PC-9 (cell line): ENCODE results near the gene SHROOM3. TPM values are rescaled to one million over a fixed set of nuclear protein-coding genes. Genes with fewer than 3 reads are reported as not detected.
A peak's percentile ranks its signal among the peaks of the same experiment; 100 is the strongest.

Source experiments
- BruUV-seq: library from RNA; stranded (reverse); fragments of 400-500 nt; replicated peaks from 2 replicates; lab custom pipeline; 2021; lab: Mats Ljungman, UMichigan
- CTCF ChIA-PET: fragments of 300-600 bp; sonication (Branson Sonifier 250); formaldehyde crosslinking; loops from one replicate; lab custom pipeline; 2022; ENCODE audit warnings: antibody characterized with exemption; lab: Charles Lee
- POLR2A ChIA-PET: fragments of 300-600 bp; sonication (Branson Sonifier 250); formaldehyde crosslinking; loops from one replicate; lab custom pipeline; 2022; ENCODE audit warnings: antibody characterized with exemption; ENCODE audit not compliant: unreplicated experiment; lab: Charles Lee
- DNase-seq, 2 experiments: peaks; one replicate each; pipeline versions ENCODE4 v3.0.0 to v3.0.0-alpha.2; 2015 to 2022; ENCODE audit warnings: mixed read lengths in 1 of 2
- H2AFZ ChIP-seq: fragments of 200-600 bp; sonication (generic); 2 replicates; pipeline ENCODE4 v1.8.1; 2017; ENCODE audit warnings: antibody characterized with exemption
- H3F3A ChIP-seq: fragments of 200-600 bp; sonication (generic); 2 replicates; pipeline ENCODE4 v1.8.1; 2017; ENCODE audit warnings: antibody characterized with exemption, mild to moderate bottlenecking, low read depth; ENCODE audit not compliant: insufficient read depth
- H3K27ac ChIP-seq: fragments of 200-600 bp; sonication (generic); 2 replicates; pipeline ENCODE4 v1.6.1; 2016; ENCODE audit warnings: mixed run types
- H3K27me3 ChIP-seq: fragments of 200-600 bp; sonication (generic); 2 replicates; pipeline ENCODE4 v1.6.1; 2016; ENCODE audit warnings: low read depth, mixed run types; ENCODE audit not compliant: insufficient read depth
- H3K36me3 ChIP-seq: fragments of 200-600 bp; sonication (generic); 2 replicates; pipeline ENCODE4 v1.6.1; 2016; ENCODE audit warnings: low read depth, mixed run types
- H3K4me1 ChIP-seq: fragments of 200-600 bp; sonication (generic); replicated peaks from 2 replicates; pipeline ENCODE4 v1.6.1; 2016; ENCODE audit warnings: mixed run types; ENCODE audit not compliant: insufficient read depth
- H3K4me2 ChIP-seq: fragments of 200-600 bp; sonication (generic); 2 replicates; pipeline ENCODE4 v1.6.1; 2017; ENCODE audit warnings: mixed run types
- H3K4me3 ChIP-seq: fragments of 200-600 bp; sonication (generic); 2 replicates; pipeline ENCODE4 v1.6.1; 2016; ENCODE audit warnings: mixed run types
- H3K79me2 ChIP-seq: fragments of 200-600 bp; sonication (generic); 2 replicates; pipeline ENCODE4 v1.6.1; 2017; ENCODE audit warnings: low read depth, mixed run types
- H3K9me2 ChIP-seq: fragments of 200-600 bp; sonication (generic); 2 replicates; pipeline ENCODE4 v1.8.1; 2017; ENCODE audit warnings: mild to moderate bottlenecking; ENCODE audit not compliant: insufficient read depth
- H3K9me3 ChIP-seq: fragments of 200-600 bp; sonication (generic); 2 replicates; pipeline ENCODE4 v1.8.1; 2016; ENCODE audit warnings: low read depth; ENCODE audit not compliant: insufficient read depth
- H4K20me1 ChIP-seq: fragments of 200-600 bp; sonication (generic); 2 replicates; pipeline ENCODE4 v1.8.1; 2017; ENCODE audit not compliant: insufficient read depth
- CTCF ChIP-seq: fragments of 200-600 bp; sonication (generic); conservative IDR thresholded peaks from 2 replicates; pipeline ENCODE4 v1.6.1; 2017; ENCODE audit warnings: mixed run types, antibody characterized with exemption, mild to moderate bottlenecking, moderate library complexity
- EZH2 ChIP-seq: fragments of 200-600 bp; sonication (generic); IDR thresholded peaks from 2 replicates; pipeline ENCODE4 v1.8.0; 2017; ENCODE audit warnings: antibody characterized with exemption, low read depth
- intact Hi-C: fragments of 100-400 bp; cut with micrococcal nuclease; formaldehyde crosslinking; loops from one replicate; pipeline ENCODE4 v1.10.0; 2022; ENCODE audit not compliant: unreplicated experiment
- total RNA-seq: library from RNA; stranded (reverse); gene quantifications from 2 replicates; pipeline ENCODE4 v1.2.3, GENCODE V29; 2021

The SHROOM3 gene
- total RNA-seq, 1 experiment from 2014 or later: 44.3 TPM

- no peak overlapping the region for H2AFZ ChIP-seq
- no peaks in the 10 kb centered on the region for H3K9me3 ChIP-seq
- H3K4me1 ChIP-seq: peaks cover 36% of the 10 kb centered on the region
- H3K27me3 ChIP-seq: no peaks in the 10 kb centered on the region
- peak overlapping the region; percentile 68 for H3K4me2 ChIP-seq
- peaks cover 21% of the 10 kb centered on the region for H3F3A ChIP-seq
- H3K27ac ChIP-seq: peak overlapping the region; percentile 73
- H4K20me1 ChIP-seq: no peaks in the 10 kb centered on the region
- no TSS peak for BruUV-seq
- intact Hi-C loops: no loop called here
- no peak overlapping the region for H3K4me3 ChIP-seq
- TF ChIP-seq CTCF (no peak), EZH2 (no peak)
- ChIA-PET POLR2A (interaction anchor here (0.6 kb wide), 1 partner anchor 118 kb away, joined by 6 read pairs; no protein-coding TSS in a partner anchor), CTCF (no interaction called here)
- H3K36me3 ChIP-seq: no peaks in the 10 kb centered on the region
- H3K9me2 ChIP-seq: no peaks in the 10 kb centered on the region
- DNase-seq: no peak
- no peaks in the 10 kb centered on the region for H3K79me2 ChIP-seq
Observed at GRCh38 chr4:76571274-76571673, 136.2 kb downstream of the SHROOM3 start.

DNA sequence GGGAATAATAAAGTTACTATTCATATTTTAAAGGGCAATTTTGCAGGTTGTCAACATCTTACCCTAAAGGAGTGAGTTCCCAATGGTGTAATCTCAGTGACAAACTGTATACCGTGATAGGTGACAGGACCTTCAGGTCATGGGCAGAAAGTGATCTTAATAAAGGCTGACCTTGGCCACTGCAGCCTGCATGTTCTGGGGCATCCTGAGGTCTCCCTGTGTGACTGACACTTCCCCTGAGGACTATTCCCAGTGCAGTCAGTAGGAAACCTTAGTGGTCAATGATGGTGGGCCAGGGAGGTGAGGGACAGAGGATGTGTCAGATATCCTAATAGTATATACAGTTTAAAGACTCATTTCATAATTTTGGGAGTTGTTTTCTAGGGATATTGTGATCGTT lies 137.2 kb downstream of the SHROOM3 start:
- no peak for TF ChIP-seq CTCF
- no peak for TF ChIP-seq EZH2
- Histone ChIP-seq H3K9me3 (no peaks in the 10 kb centered on the region), H2AFZ (no peak overlapping the region), H3K27me3 (no peaks in the 10 kb centered on the region), H3K4me3 (no peak overlapping the region), H3F3A (peaks cover 21% of the 10 kb centered on the region), H3K36me3 (no peaks in the 10 kb centered on the region), H3K4me2 (no peak overlapping the region), H3K27ac (no peak overlapping the region), H3K79me2 (no peaks in the 10 kb centered on the region), H3K9me2 (no peaks in the 10 kb centered on the region), H3K4me1 (peaks cover 36% of the 10 kb centered on the region), H4K20me1 (no peaks in the 10 kb centered on the region)
- ChIA-PET CTCF (no interaction called here), POLR2A (no interaction called here)
- BruUV-seq: no TSS peak
- intact Hi-C loops: no loop called here
- DNase-seq: no peak

DNA sequence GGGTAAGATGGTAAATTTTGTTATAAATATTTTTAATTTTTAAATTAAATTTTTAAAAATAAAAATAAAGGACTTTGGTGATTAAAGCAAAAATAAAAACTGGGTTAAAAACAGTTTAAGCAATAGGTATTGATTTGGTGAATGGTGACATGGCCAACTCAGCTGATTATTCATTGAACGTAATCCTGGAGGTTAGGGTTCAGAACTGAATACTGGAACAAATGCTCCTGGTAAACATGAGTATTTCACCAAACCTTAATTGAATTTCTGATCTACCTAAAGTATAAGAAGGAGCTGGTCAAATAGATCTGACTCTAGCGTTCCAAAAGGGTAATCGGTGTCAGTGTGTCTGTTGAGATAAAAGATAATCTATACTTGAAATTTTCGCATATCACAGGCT lies 141.8 kb downstream of the SHROOM3 start:
- DNase-seq: no peak
- Histone ChIP-seq H3K27ac (no peak overlapping the region), H4K20me1 (no peaks in the 10 kb centered on the region), H3F3A (no peaks in the 10 kb centered on the region), H3K4me3 (no peak overlapping the region), H3K4me1 (peaks cover 1% of the 10 kb centered on the region; the same call in 1 of the 2 replicates), H3K9me3 (no peaks in the 10 kb centered on the region), H3K79me2 (no peaks in the 10 kb centered on the region), H3K4me2 (no peak overlapping the region), H3K27me3 (no peaks in the 10 kb centered on the region), H2AFZ (no peak overlapping the region), H3K9me2 (no peaks in the 10 kb centered on the region), H3K36me3 (no peaks in the 10 kb centered on the region)
- CTCF ChIA-PET: no interaction called here
- intact Hi-C loops: no loop called here
- TF ChIP-seq EZH2 (no peak), CTCF (no peak)
- POLR2A ChIA-PET: no interaction called here
- no TSS peak for BruUV-seq
